HCT116 (cell line): ENCODE data around the gene THRAP3.

Experiments used
- CBX3 ChIP-seq: IDR thresholded peaks from 2 replicates; pipeline ENCODE4 v1.6.1; 2012; ENCODE audit warnings: low read depth
- CTCF ChIP-seq, 3 experiments: fragments of 200-600 bp in 1 of 3; sonication (generic) in 1 of 3; IDR thresholded peaks in 2 of 3; conservative IDR thresholded peaks in 1 of 3; 2 replicates each; pipeline ENCODE4 v1.5.1; 2012 to 2017; ENCODE audit warnings: low read depth in 2 of 3, low read length in 2 of 3, antibody characterized with exemption in 1 of 3, borderline replicate concordance in 1 of 3, control low read depth in 1 of 3, mild to moderate bottlenecking in 1 of 3, mixed read lengths in 1 of 3, mixed run types in 1 of 3, moderate library complexity in 1 of 3; ENCODE audit not compliant: insufficient read depth in 1 of 3
- FOSL1 ChIP-seq: IDR thresholded peaks from 2 replicates; pipeline ENCODE4 v1.6.1; 2012; ENCODE audit warnings: low read depth
- POLR2A ChIP-seq: IDR thresholded peaks from 2 replicates; pipeline ENCODE4 v1.7.0; 2011; ENCODE audit warnings: borderline replicate concordance; ENCODE audit not compliant: insufficient read depth, insufficient read length; ENCODE audit errors: extremely low read depth
- POLR2AphosphoS5 ChIP-seq: IDR thresholded peaks from 2 replicates; pipeline ENCODE4 v1.6.1; 2011; ENCODE audit warnings: mild to moderate bottlenecking, low read depth, low read length, moderate library complexity
- SIN3A ChIP-seq: IDR thresholded peaks from 2 replicates; pipeline ENCODE4 v1.6.1; 2012; ENCODE audit warnings: low read depth
- SRF ChIP-seq: IDR thresholded peaks from 2 replicates; pipeline ENCODE4 v1.6.1; 2012; ENCODE audit warnings: low read depth
- YY1 ChIP-seq: IDR thresholded peaks from 2 replicates; pipeline ENCODE4 v1.6.1; 2011; ENCODE audit warnings: low read length, low read depth, moderate library complexity, mild to moderate bottlenecking; ENCODE audit not compliant: insufficient replicate concordance; ENCODE audit errors: extremely low read depth
- ZNF274 ChIP-seq: fragments of 200-500 bp; sonication (Bioruptor generic); IDR thresholded peaks from 2 replicates; pipeline ENCODE4 v1.6.1; 2014; ENCODE audit warnings: mild to moderate bottlenecking, low read depth, low read length, inconsistent platforms
- TF ChIP-seq, protein P1 (sequence below): IDR thresholded peaks from 2 replicates; pipeline ENCODE4 v1.6.1; 2012

GRCh38 chr1:36306902-36307456, 82.7 kb downstream of the THRAP3 start:
- TF ChIP-seq POLR2A (peak; percentile 94), POLR2AphosphoS5 (peak; percentile 95), YY1 (no peak), CTCF (IDR thresholded peaks at IDR 0.05 in 2 of 3, conservative IDR thresholded peaks at IDR 0.05 in 1 of 3; ENCODE audit: borderline replicate concordance in 1 of 3, insufficient read depth in 1 of 3, low read depth in 2 of 3, low read length in 2 of 3) (no peak), ZNF274 (no peak), SIN3A (no peak), SRF (no peak), CBX3 (no peak), FOSL1 (no peak)
- TF ChIP-seq, protein P1, sequence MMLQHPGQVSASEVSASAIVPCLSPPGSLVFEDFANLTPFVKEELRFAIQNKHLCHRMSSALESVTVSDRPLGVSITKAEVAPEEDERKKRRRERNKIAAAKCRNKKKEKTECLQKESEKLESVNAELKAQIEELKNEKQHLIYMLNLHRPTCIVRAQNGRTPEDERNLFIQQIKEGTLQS, result no peak
